Progenitor cell of endocrine pancreas (in vitro differentiated cells): ENCODE measurements around the gene SLC22A25. TPM values are rescaled to one million over a fixed set of nuclear protein-coding genes. Genes with fewer than 3 reads are reported as not detected.
A peak's percentile ranks its signal among the peaks of the same experiment; 100 is the strongest.
"Not testable (repeated sequence)": the region's sequence is repeated elsewhere in the genome, so short reads cannot be mapped to it uniquely, and the experiment has no call there.

Source experiments
- DNase-seq: peaks from one replicate; pipeline ENCODE4 v3.0.0; 2021; ENCODE audit warnings: low spot score; ENCODE audit not compliant: unreplicated experiment
- H3K27ac Mint-ChIP-seq: 2 replicates; pipeline ENCODE4 v1.8.0; 2021; ENCODE audit warnings: mild to moderate bottlenecking, moderate library complexity, mixed read lengths
- H3K27me3 Mint-ChIP-seq: 2 replicates; pipeline ENCODE4 v1.8.0; 2021; ENCODE audit warnings: mixed read lengths
- H3K36me3 Mint-ChIP-seq: 2 replicates; pipeline ENCODE4 v1.8.0; 2022; ENCODE audit warnings: mixed read lengths; ENCODE audit not compliant: insufficient read depth
- H3K4me1 Mint-ChIP-seq: 2 replicates; pipeline ENCODE4 v1.8.0; 2021; ENCODE audit warnings: low read depth, mixed read lengths
- H3K4me3 Mint-ChIP-seq: 2 replicates; pipeline ENCODE4 v1.8.0; 2021; ENCODE audit warnings: low read depth, mild to moderate bottlenecking, moderate library complexity, mixed read lengths
- H3K9me3 Mint-ChIP-seq: 2 replicates; pipeline ENCODE4 v1.8.0; 2021; ENCODE audit warnings: low read depth, mixed read lengths
- CTCF ChIP-seq: fragments of 200-600 bp; sonication (generic); IDR thresholded peaks from one replicate; pipeline ENCODE4 v1.5.0; 2021; ENCODE audit warnings: antibody characterized with exemption, mild to moderate bottlenecking; ENCODE audit not compliant: unreplicated experiment
- total RNA-seq: library from RNA; stranded (reverse); gene quantifications from 2 replicates; pipeline ENCODE4 v1.2.1, GENCODE V29; 2021

SLC22A25 gene
- total RNA-seq, 1 donor from 2014 or later, result not detected

GRCh38 chr11:63242089-63242781 lies 1.2 kb downstream of the SLC22A25 start:
- H3K27ac Mint-ChIP-seq, result no peak overlapping the region
- H3K4me3 Mint-ChIP-seq, result no peak overlapping the region
- DNase-seq, result no peak
- peaks cover 3% of the 10 kb centered on the region for H3K9me3 Mint-ChIP-seq
- no peaks in the 10 kb centered on the region for H3K36me3 Mint-ChIP-seq
- no peaks in the 10 kb centered on the region for H3K27me3 Mint-ChIP-seq
- H3K4me1 Mint-ChIP-seq, result peaks cover 16% of the 10 kb centered on the region
- TF ChIP-seq CTCF, result no peak

- Mint-ChIP-seq H3K27me3 (no peaks in the 10 kb centered on the region), H3K4me3 (no peak overlapping the region), H3K27ac (no peak overlapping the region), H3K36me3 (peaks cover 3% of the 10 kb centered on the region), H3K4me1 (peaks cover 14% of the 10 kb centered on the region), H3K9me3 (peaks cover 10% of the 10 kb centered on the region)
- no peak for TF ChIP-seq CTCF
- no peak for DNase-seq
Observed at GRCh38 chr11:63240791-63241379, 2.5 kb downstream of the SLC22A25 start.

GRCh38 chr11:63240098-63240497 lies 3.3 kb downstream of the SLC22A25 start:
- Mint-ChIP-seq H3K27ac (no peak overlapping the region), H3K4me3 (no peak overlapping the region), H3K36me3 (peaks cover 5% of the 10 kb centered on the region), H3K4me1 (peaks cover 14% of the 10 kb centered on the region), H3K9me3 (peaks cover 16% of the 10 kb centered on the region), H3K27me3 (no peaks in the 10 kb centered on the region)
- no peak for TF ChIP-seq CTCF
- DNase-seq, result no peak

- peaks cover 5% of the 10 kb centered on the region for H3K36me3 Mint-ChIP-seq
- peak overlapping the region; percentile 39 for H3K27ac Mint-ChIP-seq
- DNase-seq, result no peak
- no peak for TF ChIP-seq CTCF
- peaks cover 14% of the 10 kb centered on the region for H3K4me1 Mint-ChIP-seq
- no peaks in the 10 kb centered on the region for H3K27me3 Mint-ChIP-seq
- no peak overlapping the region for H3K4me3 Mint-ChIP-seq
- peaks cover 24% of the 10 kb centered on the region for H3K9me3 Mint-ChIP-seq
Observed at GRCh38 chr11:63239254-63239653, 4.1 kb downstream of the SLC22A25 start.

- no peak for TF ChIP-seq CTCF
- no peaks in the 10 kb centered on the region for H3K27me3 Mint-ChIP-seq
Observed at GRCh38 chr11:63237413-63237812, 6.0 kb downstream of the SLC22A25 start.

GRCh38 chr11:63235471-63236461 lies 7.6 kb downstream of the SLC22A25 start:
- H3K27me3 Mint-ChIP-seq, result not testable (repeated sequence)

More at GRCh38 chr11:63237413-63237812, 6.0 kb downstream of the SLC22A25 start:
- Mint-ChIP-seq H3K4me3 (no peak overlapping the region), H3K9me3 (peaks cover 31% of the 10 kb centered on the region), H3K4me1 (peaks cover 14% of the 10 kb centered on the region), H3K36me3 (peaks cover 5% of the 10 kb centered on the region), H3K27ac (no peak overlapping the region)
- no peak for DNase-seq

More at GRCh38 chr11:63235471-63236461, 7.6 kb downstream of the SLC22A25 start:
- peaks cover 35% of the 10 kb centered on the region for H3K9me3 Mint-ChIP-seq
- not testable (repeated sequence) for H3K4me1 Mint-ChIP-seq, DNase-seq, H3K36me3 Mint-ChIP-seq, H3K27ac Mint-ChIP-seq, H3K4me3 Mint-ChIP-seq
